ENCODE measurements around the gene LY6G6D.

The LY6G6D gene

GRCh38 chr6:31740397-31741223 lies 25.5 kb downstream of the LY6G6D start:
- Histone ChIP-seq H3K4me3 (ENCODE audit: low read length) (peak overlapping the region; percentile 78), H3K4me2 (ENCODE audit: low read depth, low read length) (peak overlapping the region; percentile 93), H3K4me1 (ENCODE audit: low read length) (peaks cover 24% of the 10 kb centered on the region), H4K20me1 (ENCODE audit: insufficient read depth, low read length) (no peaks in the 10 kb centered on the region), H3K9me3 (replicated peaks; ENCODE audit: insufficient read depth, low read length) (no peaks in the 10 kb centered on the region), H2AFZ (ENCODE audit: low read length) (peak overlapping the region; percentile 47), H3K27me3 (replicated peaks; ENCODE audit: insufficient read depth, low read length) (no peaks in the 10 kb centered on the region), H3K27ac (ENCODE audit: low read length) (peak overlapping the region; percentile 98), H3K9ac (ENCODE audit: low read length) (peak overlapping the region; percentile 99), H3K36me3 (replicated peaks; ENCODE audit: insufficient read depth, low read length) (no peaks in the 10 kb centered on the region), H3K79me2 (ENCODE audit: low read length) (peaks cover 19% of the 10 kb centered on the region), H3F3A (ENCODE audit: insufficient read depth, low read length) (peaks cover 35% of the 10 kb centered on the region), H3K9me2 (replicated peaks; ENCODE audit: insufficient read depth, low read length) (no peaks in the 10 kb centered on the region)
- peak; percentile 43 for DNase-seq
- TF ChIP-seq EZH2phosphoT487 (IDR thresholded peaks at IDR 0.05; ENCODE audit: low read length) (no peak), CTCF (IDR thresholded peaks at IDR 0.05; ENCODE audit: low read length) (no peak), EZH2 (optimal IDR thresholded peaks at IDR 0.05; ENCODE audit: low read depth, low read length) (no peak)

DNA sequence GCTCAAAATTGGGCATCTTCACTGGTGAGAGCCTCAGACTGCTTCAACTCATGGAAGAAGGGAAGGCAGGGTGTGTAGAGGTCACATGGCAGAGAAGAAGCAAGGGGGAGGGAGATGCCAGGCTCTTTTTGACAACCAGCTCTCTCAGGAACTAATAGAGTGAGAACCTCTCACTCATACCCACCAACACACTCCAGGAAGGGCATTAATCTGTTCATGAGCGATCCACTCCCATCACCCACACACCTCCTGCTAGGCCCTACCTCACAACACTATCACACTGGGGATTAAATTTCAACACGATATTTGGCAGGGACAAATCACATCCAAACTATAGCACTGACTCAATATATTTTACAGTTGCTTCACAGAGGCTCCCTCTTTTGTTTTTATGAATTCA lies 26.7 kb downstream of the LY6G6D start:
- no peak for DNase-seq
- H3K9me3 ChIP-seq (replicated peaks; ENCODE audit: insufficient read depth, low read length), result no peaks in the 10 kb centered on the region

DNA sequence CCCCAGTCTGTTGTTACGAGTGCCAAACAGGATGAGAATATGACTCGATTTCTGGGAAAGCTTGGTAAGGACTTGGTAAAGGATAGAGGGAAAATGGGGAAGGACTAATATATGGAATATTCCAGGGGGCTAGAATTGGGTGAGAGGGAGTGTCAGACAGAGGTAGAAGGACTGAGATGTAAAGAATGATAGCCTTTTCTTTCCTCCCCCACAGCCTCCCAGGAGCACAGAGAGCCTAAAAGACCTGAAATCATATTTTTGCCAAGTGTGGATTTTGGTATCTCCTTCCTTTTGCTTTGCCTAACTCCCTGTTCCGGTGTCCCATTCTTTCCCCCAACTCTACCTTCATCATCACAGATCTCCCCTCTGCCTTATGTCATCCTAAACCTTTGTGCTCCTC lies 27.7 kb downstream of the LY6G6D start:
- H3K4me1 ChIP-seq (ENCODE audit: low read length), result peaks cover 12% of the 10 kb centered on the region
- H3K9me2 ChIP-seq (replicated peaks; ENCODE audit: insufficient read depth, low read length), result no peaks in the 10 kb centered on the region

More for the DNA sequence above, 26.7 kb downstream of the LY6G6D start:
- Histone ChIP-seq H3K9me2 (replicated peaks; ENCODE audit: insufficient read depth, low read length) (no peaks in the 10 kb centered on the region), H3K4me2 (ENCODE audit: low read depth, low read length) (no peak overlapping the region), H3K9ac (ENCODE audit: low read length) (no peak overlapping the region), H3K27me3 (replicated peaks; ENCODE audit: insufficient read depth, low read length) (no peaks in the 10 kb centered on the region), H3F3A (ENCODE audit: insufficient read depth, low read length) (peaks cover 24% of the 10 kb centered on the region), H2AFZ (ENCODE audit: low read length) (no peak overlapping the region), H3K79me2 (ENCODE audit: low read length) (peaks cover 7% of the 10 kb centered on the region), H3K36me3 (replicated peaks; ENCODE audit: insufficient read depth, low read length) (no peaks in the 10 kb centered on the region), H4K20me1 (ENCODE audit: insufficient read depth, low read length) (no peaks in the 10 kb centered on the region), H3K4me1 (ENCODE audit: low read length) (peaks cover 21% of the 10 kb centered on the region), H3K4me3 (ENCODE audit: low read length) (no peak overlapping the region), H3K27ac (ENCODE audit: low read length) (no peak overlapping the region)
- no peak for TF ChIP-seq EZH2 (optimal IDR thresholded peaks at IDR 0.05; ENCODE audit: low read depth, low read length)

More for the DNA sequence above, 27.7 kb downstream of the LY6G6D start:
- Histone ChIP-seq H3K4me3 (ENCODE audit: low read length) (no peak overlapping the region), H3K27me3 (replicated peaks; ENCODE audit: insufficient read depth, low read length) (no peaks in the 10 kb centered on the region), H2AFZ (ENCODE audit: low read length) (no peak overlapping the region), H3F3A (ENCODE audit: insufficient read depth, low read length) (peaks cover 13% of the 10 kb centered on the region), H3K36me3 (replicated peaks; ENCODE audit: insufficient read depth, low read length) (no peaks in the 10 kb centered on the region), H3K27ac (ENCODE audit: low read length) (no peak overlapping the region), H3K9me3 (replicated peaks; ENCODE audit: insufficient read depth, low read length) (no peaks in the 10 kb centered on the region), H3K9ac (ENCODE audit: low read length) (no peak overlapping the region), H3K4me2 (ENCODE audit: low read depth, low read length) (no peak overlapping the region), H3K79me2 (ENCODE audit: low read length) (0 out of 2 replicates have a peak, but pooled peaks cover 5% of the 10 kb centered on the region), H4K20me1 (ENCODE audit: insufficient read depth, low read length) (no peaks in the 10 kb centered on the region)
- DNase-seq, result no peak
- TF ChIP-seq EZH2phosphoT487 (IDR thresholded peaks at IDR 0.05; ENCODE audit: low read length), result no peak
- no peak for TF ChIP-seq EZH2 (optimal IDR thresholded peaks at IDR 0.05; ENCODE audit: low read depth, low read length)
- no peak for TF ChIP-seq CTCF (IDR thresholded peaks at IDR 0.05; ENCODE audit: low read length)
